Effector memory CD4-positive, alpha-beta T cell (primary cell): Measurements from ENCODE around the gene HTR3C.

Experiments used
- DNase-seq, 3 donors: peaks; one replicate each; pipeline ENCODE4 v3.0.0-alpha.2; 2020
- H3K27ac ChIP-seq: 2 replicates; pipeline ENCODE4 v1.7.0; 2013; ENCODE audit warnings: mild to moderate bottlenecking, low read length, moderate library complexity; ENCODE audit not compliant: insufficient read depth, poor library complexity, severe bottlenecking
- H3K27me3 ChIP-seq: replicated peaks from 2 replicates; pipeline ENCODE4 v1.7.0; 2013; ENCODE audit warnings: mild to moderate bottlenecking, low read length; ENCODE audit not compliant: insufficient read depth, control insufficient read depth, poor library complexity, severe bottlenecking
- H3K36me3 ChIP-seq: 2 replicates; pipeline ENCODE4 v1.7.0; 2013; ENCODE audit warnings: mild to moderate bottlenecking, low read length, moderate library complexity; ENCODE audit not compliant: control insufficient read depth, insufficient read depth
- H3K4me1 ChIP-seq: 2 replicates; pipeline ENCODE4 v1.7.0; 2013; ENCODE audit warnings: low read length, mild to moderate bottlenecking; ENCODE audit not compliant: control insufficient read depth, insufficient read depth, poor library complexity, severe bottlenecking
- H3K4me3 ChIP-seq: 2 replicates; pipeline ENCODE4 v1.7.0; 2013; ENCODE audit warnings: low read length, low read depth, mild to moderate bottlenecking; ENCODE audit not compliant: insufficient read depth, poor library complexity, severe bottlenecking
- H3K9me3 ChIP-seq: 2 replicates; pipeline ENCODE4 v1.7.0; 2013; ENCODE audit warnings: mild to moderate bottlenecking, low read length, moderate library complexity; ENCODE audit not compliant: control insufficient read depth

The HTR3C gene

GRCh38 chr3:184081116-184081830, 28.4 kb downstream of the HTR3C start:
- Histone ChIP-seq H3K4me3 (no peak overlapping the region), H3K36me3 (no peaks in the 10 kb centered on the region), H3K9me3 (no peaks in the 10 kb centered on the region), H3K4me1 (no peaks in the 10 kb centered on the region), H3K27ac (no peak overlapping the region), H3K27me3 (no peaks in the 10 kb centered on the region)
- no peak for DNase-seq

- H3K27me3 ChIP-seq, result no peaks in the 10 kb centered on the region
- no peaks in the 10 kb centered on the region for H3K36me3 ChIP-seq
- no peak overlapping the region for H3K4me3 ChIP-seq
- no peak for DNase-seq
- H3K27ac ChIP-seq, result no peak overlapping the region
- H3K9me3 ChIP-seq, result no peaks in the 10 kb centered on the region
- H3K4me1 ChIP-seq, result no peaks in the 10 kb centered on the region
Observed at GRCh38 chr3:184082034-184082433, 29.2 kb downstream of the HTR3C start.

GRCh38 chr3:184082465-184082864, 29.6 kb downstream of the HTR3C start:
- DNase-seq, result no peak
- Histone ChIP-seq H3K9me3 (no peaks in the 10 kb centered on the region), H3K4me3 (no peak overlapping the region), H3K36me3 (no peaks in the 10 kb centered on the region), H3K27me3 (no peaks in the 10 kb centered on the region), H3K4me1 (no peaks in the 10 kb centered on the region), H3K27ac (no peak overlapping the region)

- Histone ChIP-seq H3K4me1 (no peaks in the 10 kb centered on the region), H3K27me3 (no peaks in the 10 kb centered on the region), H3K9me3 (no peaks in the 10 kb centered on the region), H3K4me3 (no peak overlapping the region), H3K27ac (no peak overlapping the region), H3K36me3 (no peaks in the 10 kb centered on the region)
- DNase-seq, result no peak
Observed at GRCh38 chr3:184085389-184085852, 32.6 kb downstream of the HTR3C start.

DNA sequence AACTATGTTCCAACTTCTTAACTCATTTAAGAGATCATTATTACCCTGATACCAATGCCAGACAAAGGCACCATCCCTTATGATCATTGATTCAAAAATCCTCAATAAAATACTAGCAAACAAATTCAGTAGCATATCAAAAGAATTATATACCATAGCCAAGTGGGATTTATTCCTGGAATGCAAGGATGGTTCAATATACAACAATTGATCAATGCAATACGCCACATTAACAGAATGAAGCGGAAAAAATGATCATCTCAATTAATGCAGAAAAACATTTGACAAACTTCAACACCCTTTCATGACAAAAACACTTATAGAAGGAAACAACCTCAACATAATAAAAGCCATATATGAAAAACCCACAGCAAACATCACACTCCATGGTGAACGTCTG, 39.4 kb downstream of the HTR3C start:
- Histone ChIP-seq H3K4me3 (no peak overlapping the region), H3K4me1 (no peaks in the 10 kb centered on the region), H3K36me3 (no peaks in the 10 kb centered on the region), H3K9me3 (peaks cover 6% of the 10 kb centered on the region), H3K27ac (no peak overlapping the region), H3K27me3 (no peaks in the 10 kb centered on the region)
- DNase-seq, result no peak

DNA sequence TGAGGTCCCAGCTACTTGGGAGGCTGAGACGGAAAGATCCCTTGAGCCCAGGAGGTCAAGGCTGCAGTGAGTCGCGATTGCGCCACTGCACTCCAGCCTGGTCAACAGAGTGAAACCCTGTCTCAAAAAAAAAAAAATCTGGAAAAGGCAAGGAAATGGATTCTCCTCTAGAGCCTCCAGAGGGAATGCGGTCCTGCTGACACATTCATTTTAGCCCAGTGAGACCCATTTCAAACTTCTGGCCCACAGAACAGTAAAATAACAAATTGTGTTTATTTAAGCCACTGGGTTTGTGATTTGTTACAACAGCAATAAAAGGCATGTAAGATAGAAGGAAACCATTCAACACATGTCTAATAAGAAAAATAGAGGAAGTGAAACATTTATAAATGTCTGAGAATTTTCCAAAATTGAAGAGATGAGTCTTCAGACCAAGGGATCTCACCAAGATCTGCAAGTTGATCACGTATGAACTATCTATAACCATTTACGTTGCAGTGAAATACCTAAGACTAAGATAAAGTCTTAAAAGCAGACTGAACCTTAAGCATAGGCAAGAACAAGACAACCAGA, 44.0 kb downstream of the HTR3C start, which contains the start of gene HTR3E:
Gene HTR3E, plus strand, starts transcription at position 254 of the 573 bp plus-strand sequence. CDS start 466 bp downstream, outside the sequence.
- H3K4me1 ChIP-seq, result no peaks in the 10 kb centered on the region
- H3K27me3 ChIP-seq, result no peaks in the 10 kb centered on the region
- H3K36me3 ChIP-seq, result no peaks in the 10 kb centered on the region
- no peak for DNase-seq
- no peak within 1 kb of the TSS for H3K4me3 ChIP-seq
- H3K9me3 ChIP-seq, result peaks cover 6% of the 10 kb centered on the region
- no peak within 1 kb of the TSS for H3K27ac ChIP-seq

DNA sequence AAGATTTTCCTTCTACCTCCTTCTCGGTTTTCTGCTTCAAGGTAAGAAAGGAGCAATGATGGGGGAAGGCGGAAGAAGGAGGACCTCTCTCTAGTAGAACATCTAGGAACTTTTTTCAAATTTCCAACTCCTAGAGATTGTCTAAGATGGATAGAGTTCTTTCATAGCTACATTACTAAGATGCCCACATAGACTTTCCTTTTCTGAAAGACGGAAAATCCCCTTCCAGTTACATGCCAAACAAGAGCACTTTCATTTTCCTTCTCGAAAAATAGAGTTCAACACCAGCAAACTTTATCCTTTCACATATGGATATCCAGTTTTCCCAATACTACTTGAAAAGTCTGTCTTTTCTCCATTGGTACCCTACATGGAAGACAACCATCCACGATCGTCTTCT, 44.7 kb downstream of the HTR3C start:
- no peaks in the 10 kb centered on the region for H3K27me3 ChIP-seq
- DNase-seq, result no peak
- peaks cover 4% of the 10 kb centered on the region for H3K9me3 ChIP-seq
- no peaks in the 10 kb centered on the region for H3K36me3 ChIP-seq
- no peaks in the 10 kb centered on the region for H3K4me1 ChIP-seq
- H3K27ac ChIP-seq, result no peak overlapping the region
- H3K4me3 ChIP-seq, result no peak overlapping the region

- H3K36me3 ChIP-seq, result no peaks in the 10 kb centered on the region
- DNase-seq, result no peak
- H3K9me3 ChIP-seq, result no peaks in the 10 kb centered on the region
- H3K4me3 ChIP-seq, result no peak overlapping the region
- H3K4me1 ChIP-seq, result no peaks in the 10 kb centered on the region
- H3K27ac ChIP-seq, result no peak overlapping the region
- H3K27me3 ChIP-seq, result no peaks in the 10 kb centered on the region
Observed at GRCh38 chr3:184099806-184100686, 47.2 kb downstream of the HTR3C start.
